Brain microvascular endothelial cell (primary cell): ENCODE data around the gene ANO3.
"Not testable (repeated sequence)": the region's sequence is repeated elsewhere in the genome, so short reads cannot be mapped to it uniquely, and the experiment has no call there.

ENCODE experiments used
- DNase-seq: peaks from one replicate; pipeline ENCODE4 v3.0.0-alpha.2; 2020
- H3K27ac ChIP-seq: fragments of 250-450 bp; sonication (Bioruptor Pico); 2 replicates; pipeline ENCODE4 v1.5.1; 2020; ENCODE audit warnings: mild to moderate bottlenecking, moderate library complexity
- H3K27me3 ChIP-seq: fragments of 250-450 bp; sonication (Bioruptor Pico); replicated peaks from 2 replicates; pipeline ENCODE4 v1.5.1; 2020; ENCODE audit warnings: mild to moderate bottlenecking
- H3K36me3 ChIP-seq: fragments of 250-450 bp; sonication (Bioruptor Pico); replicated peaks from 2 replicates; pipeline ENCODE4 v1.5.1; 2020; ENCODE audit warnings: mild to moderate bottlenecking
- H3K4me3 ChIP-seq: 2 replicates; pipeline ENCODE4 v1.5.1; 2011; ENCODE audit warnings: low read depth, mild to moderate bottlenecking, control low read depth, low read length, moderate library complexity
- in situ Hi-C: cut with HindIII; loops from 2 replicates; pipeline ENCODE4 v1.10.0; 2017; ENCODE audit warnings: low sequenced_read_pairs, low pct_ligation_motif_present
- TF ChIP-seq, protein P1 (sequence below): IDR thresholded peaks from 2 replicates; pipeline ENCODE4 v1.5.1; 2011; ENCODE audit warnings: low read depth, mild to moderate bottlenecking, moderate library complexity, low read length, control low read depth, inconsistent platforms; ENCODE audit errors: missing control alignments

ANO3 gene

DNA sequence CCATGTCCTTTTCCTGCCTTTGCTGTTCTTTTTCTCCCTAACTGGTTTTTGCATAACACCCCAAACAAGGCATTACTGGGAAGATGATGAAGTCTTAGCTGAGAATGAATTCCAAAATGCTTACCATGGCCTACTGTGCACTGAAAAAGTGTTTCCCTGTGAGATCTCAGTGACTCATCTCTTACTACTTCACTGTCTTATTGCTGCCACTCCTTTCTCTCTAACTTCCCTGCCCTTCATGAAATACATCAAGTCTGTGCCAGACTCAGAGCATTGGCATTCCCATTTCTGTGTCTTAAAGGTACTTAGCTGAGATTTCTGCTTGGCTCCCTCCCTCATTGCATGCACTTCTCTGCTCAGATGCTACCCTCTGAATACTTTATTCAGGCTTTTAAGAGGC is 289.2 kb downstream of the ANO3 start:
- Histone ChIP-seq H3K4me3 (no peak overlapping the region), H3K27me3 (no peaks in the 10 kb centered on the region), H3K36me3 (no peaks in the 10 kb centered on the region), H3K27ac (peak overlapping the region; percentile 32)
- TF ChIP-seq, protein P1, sequence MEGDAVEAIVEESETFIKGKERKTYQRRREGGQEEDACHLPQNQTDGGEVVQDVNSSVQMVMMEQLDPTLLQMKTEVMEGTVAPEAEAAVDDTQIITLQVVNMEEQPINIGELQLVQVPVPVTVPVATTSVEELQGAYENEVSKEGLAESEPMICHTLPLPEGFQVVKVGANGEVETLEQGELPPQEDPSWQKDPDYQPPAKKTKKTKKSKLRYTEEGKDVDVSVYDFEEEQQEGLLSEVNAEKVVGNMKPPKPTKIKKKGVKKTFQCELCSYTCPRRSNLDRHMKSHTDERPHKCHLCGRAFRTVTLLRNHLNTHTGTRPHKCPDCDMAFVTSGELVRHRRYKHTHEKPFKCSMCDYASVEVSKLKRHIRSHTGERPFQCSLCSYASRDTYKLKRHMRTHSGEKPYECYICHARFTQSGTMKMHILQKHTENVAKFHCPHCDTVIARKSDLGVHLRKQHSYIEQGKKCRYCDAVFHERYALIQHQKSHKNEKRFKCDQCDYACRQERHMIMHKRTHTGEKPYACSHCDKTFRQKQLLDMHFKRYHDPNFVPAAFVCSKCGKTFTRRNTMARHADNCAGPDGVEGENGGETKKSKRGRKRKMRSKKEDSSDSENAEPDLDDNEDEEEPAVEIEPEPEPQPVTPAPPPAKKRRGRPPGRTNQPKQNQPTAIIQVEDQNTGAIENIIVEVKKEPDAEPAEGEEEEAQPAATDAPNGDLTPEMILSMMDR, result no peak
- DNase-seq, result peak; percentile 60
- in situ Hi-C loops, result no loop called here

DNA sequence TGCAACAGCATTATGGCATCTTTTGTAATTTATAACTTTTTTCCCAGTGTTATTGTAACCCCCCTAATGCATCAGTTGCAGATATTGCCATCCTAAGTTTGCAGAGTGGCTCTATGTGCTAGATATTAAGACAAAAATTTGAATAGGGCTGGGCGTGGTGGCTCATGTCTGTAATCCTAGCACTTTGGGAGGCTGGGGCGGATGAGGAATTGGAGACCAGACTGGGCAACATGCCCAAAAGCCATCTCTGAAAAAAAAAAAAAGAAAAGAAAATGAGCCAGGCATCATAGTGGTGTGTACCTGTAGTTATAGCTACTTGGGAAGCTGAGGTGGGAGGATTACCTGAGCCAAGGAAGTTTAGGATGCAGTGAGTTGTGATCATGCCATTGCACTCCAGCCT is 290.3 kb downstream of the ANO3 start:
- no peak for DNase-seq
- Histone ChIP-seq H3K4me3 (no peak overlapping the region), H3K27ac (no peak overlapping the region), H3K36me3 (no peaks in the 10 kb centered on the region), H3K27me3 (no peaks in the 10 kb centered on the region)
- TF ChIP-seq, protein P1, result no peak
- in situ Hi-C loops, result no loop called here

DNA sequence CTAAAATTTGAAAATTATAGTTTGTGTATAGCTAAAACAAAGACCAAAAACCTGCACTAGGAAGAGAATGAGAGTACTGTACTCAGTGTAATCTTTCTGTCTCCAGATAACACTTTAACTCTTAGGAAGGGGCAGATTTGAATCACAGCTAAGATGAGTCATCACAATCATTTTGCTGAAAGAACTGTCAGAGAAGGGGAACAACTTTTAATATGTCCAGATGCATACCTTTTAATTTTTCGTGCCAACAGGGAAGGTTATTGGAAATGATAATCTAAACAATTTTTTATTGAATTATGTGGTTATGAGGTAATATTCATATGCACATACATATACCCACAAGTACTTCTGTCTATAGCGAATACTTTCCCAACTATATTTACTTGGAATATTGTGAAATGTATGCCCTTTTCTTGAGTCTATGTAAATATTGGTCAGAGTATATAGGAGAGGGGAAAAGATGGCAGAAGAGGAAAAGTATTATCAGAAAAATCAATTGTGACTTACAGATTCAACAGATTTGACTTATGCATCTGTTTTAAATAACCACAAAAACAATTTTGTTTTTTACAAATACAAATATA is 291.2 kb downstream of the ANO3 start:
- no peak overlapping the region for H3K27ac ChIP-seq
- no peak overlapping the region for H3K4me3 ChIP-seq
- TF ChIP-seq, protein P1, result no peak
- in situ Hi-C loops, result no loop called here
- H3K36me3 ChIP-seq, result no peaks in the 10 kb centered on the region
- no peaks in the 10 kb centered on the region for H3K27me3 ChIP-seq
- DNase-seq, result peak; percentile 5

GRCh38 chr11:26626346-26626745 is 294.4 kb downstream of the ANO3 start:
- in situ Hi-C loops, result no loop called here
- Histone ChIP-seq H3K4me3 (no peak overlapping the region), H3K27me3 (no peaks in the 10 kb centered on the region), H3K36me3 (no peaks in the 10 kb centered on the region), H3K27ac (no peak overlapping the region)
- TF ChIP-seq, protein P1, result no peak
- peak; percentile 2 for DNase-seq

GRCh38 chr11:26632691-26633159 is 300.8 kb downstream of the ANO3 start:
- H3K27me3 ChIP-seq, result no peaks in the 10 kb centered on the region
- no peaks in the 10 kb centered on the region for H3K36me3 ChIP-seq
- in situ Hi-C loops, result no loop called here
- no peak overlapping the region for H3K27ac ChIP-seq
- H3K4me3 ChIP-seq, result no peak overlapping the region
- no peak for DNase-seq
- TF ChIP-seq, protein P1, result no peak

- DNase-seq, H3K27ac ChIP-seq, in situ Hi-C loops, H3K27me3 ChIP-seq, H3K4me3 ChIP-seq, H3K36me3 ChIP-seq: not testable (repeated sequence)
These were observed 311.4 kb downstream of the ANO3 start for GRCh38 chr11:26643314-26643713.
